Brain microvascular endothelial cell (primary cell): ENCODE data around the gene PMS2.
"Not testable (repeated sequence)": the region's sequence is repeated elsewhere in the genome, so short reads cannot be mapped to it uniquely, and the experiment has no call there.

Experiments used
- DNase-seq: peaks from one replicate; pipeline ENCODE4 v3.0.0-alpha.2; 2020
- H3K27ac ChIP-seq: fragments of 250-450 bp; sonication (Bioruptor Pico); 2 replicates; pipeline ENCODE4 v1.5.1; 2020; ENCODE audit warnings: mild to moderate bottlenecking, moderate library complexity
- H3K27me3 ChIP-seq: fragments of 250-450 bp; sonication (Bioruptor Pico); replicated peaks from 2 replicates; pipeline ENCODE4 v1.5.1; 2020; ENCODE audit warnings: mild to moderate bottlenecking
- H3K36me3 ChIP-seq: fragments of 250-450 bp; sonication (Bioruptor Pico); replicated peaks from 2 replicates; pipeline ENCODE4 v1.5.1; 2020; ENCODE audit warnings: mild to moderate bottlenecking
- H3K4me3 ChIP-seq: 2 replicates; pipeline ENCODE4 v1.5.1; 2011; ENCODE audit warnings: low read depth, mild to moderate bottlenecking, control low read depth, low read length, moderate library complexity
- in situ Hi-C: cut with HindIII; loops from 2 replicates; pipeline ENCODE4 v1.10.0; 2017; ENCODE audit warnings: low sequenced_read_pairs, low pct_ligation_motif_present
- TF ChIP-seq, protein P1 (sequence below): IDR thresholded peaks from 2 replicates; pipeline ENCODE4 v1.5.1; 2011; ENCODE audit warnings: low read depth, mild to moderate bottlenecking, moderate library complexity, low read length, control low read depth, inconsistent platforms; ENCODE audit errors: missing control alignments

PMS2 gene, protein sequence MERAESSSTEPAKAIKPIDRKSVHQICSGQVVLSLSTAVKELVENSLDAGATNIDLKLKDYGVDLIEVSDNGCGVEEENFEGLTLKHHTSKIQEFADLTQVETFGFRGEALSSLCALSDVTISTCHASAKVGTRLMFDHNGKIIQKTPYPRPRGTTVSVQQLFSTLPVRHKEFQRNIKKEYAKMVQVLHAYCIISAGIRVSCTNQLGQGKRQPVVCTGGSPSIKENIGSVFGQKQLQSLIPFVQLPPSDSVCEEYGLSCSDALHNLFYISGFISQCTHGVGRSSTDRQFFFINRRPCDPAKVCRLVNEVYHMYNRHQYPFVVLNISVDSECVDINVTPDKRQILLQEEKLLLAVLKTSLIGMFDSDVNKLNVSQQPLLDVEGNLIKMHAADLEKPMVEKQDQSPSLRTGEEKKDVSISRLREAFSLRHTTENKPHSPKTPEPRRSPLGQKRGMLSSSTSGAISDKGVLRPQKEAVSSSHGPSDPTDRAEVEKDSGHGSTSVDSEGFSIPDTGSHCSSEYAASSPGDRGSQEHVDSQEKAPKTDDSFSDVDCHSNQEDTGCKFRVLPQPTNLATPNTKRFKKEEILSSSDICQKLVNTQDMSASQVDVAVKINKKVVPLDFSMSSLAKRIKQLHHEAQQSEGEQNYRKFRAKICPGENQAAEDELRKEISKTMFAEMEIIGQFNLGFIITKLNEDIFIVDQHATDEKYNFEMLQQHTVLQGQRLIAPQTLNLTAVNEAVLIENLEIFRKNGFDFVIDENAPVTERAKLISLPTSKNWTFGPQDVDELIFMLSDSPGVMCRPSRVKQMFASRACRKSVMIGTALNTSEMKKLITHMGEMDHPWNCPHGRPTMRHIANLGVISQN

DNA sequence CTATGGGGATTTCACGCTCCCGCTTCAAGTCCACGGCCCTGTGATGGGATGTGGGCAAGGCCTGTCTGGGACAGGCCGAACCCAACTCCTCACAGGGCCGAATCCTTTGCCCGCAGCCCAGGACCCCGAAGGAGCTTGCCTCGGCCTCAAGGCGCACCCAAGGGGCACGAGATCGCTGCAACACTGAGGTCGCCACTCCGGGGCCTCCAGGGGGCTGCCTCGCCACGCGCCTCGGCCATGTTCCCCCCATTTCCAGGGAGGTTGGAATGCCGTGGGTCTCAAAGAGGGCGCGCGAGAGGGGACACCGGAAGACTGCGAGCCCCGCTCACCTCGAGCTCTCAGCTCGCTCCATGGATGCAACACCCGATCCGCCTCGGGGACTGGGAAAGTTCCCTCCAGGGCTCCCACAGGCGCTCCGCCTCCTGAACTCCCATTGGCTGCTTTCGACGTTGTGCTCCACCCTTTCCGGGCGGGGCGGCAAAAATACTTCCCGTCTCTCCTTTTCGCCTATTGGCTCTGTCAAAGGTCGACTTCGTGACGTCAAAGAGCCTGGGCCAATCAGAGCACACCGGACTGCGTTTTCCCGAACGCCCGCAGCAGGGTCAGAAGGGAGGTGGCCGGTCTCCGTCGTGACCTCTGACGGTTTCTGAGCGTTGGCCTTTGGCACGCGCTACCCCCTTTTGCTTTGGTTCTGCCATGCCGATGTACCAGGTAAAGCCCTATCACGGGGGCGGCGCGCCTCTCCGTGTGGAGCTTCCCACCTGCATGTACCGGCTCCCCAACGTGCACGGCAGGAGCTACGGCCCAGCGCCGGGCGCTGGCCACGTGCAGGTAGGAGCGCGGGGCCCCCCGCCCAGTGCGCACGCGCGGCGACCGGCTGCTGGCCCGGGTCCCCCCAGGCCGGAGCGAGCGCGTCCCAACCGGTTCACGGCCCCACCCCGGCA, at the start of gene PMS2, which contains the start of gene AIMP2:
Gene PMS2 (minus strand): TSS at position 382 of the 944 bp plus-strand sequence. CDS start 30 bp downstream, at position 352.
Gene AIMP2 (plus strand): TSS at position 605 of the 944 bp plus-strand sequence. CDS start 92 bp downstream, at position 697.
- H3K27me3 ChIP-seq = no peaks in the 10 kb centered on the region
- DNase-seq = peak; percentile 98
- in situ Hi-C loops = no loop called here
- peak within 1 kb of the TSS; percentile 88 for H3K4me3 ChIP-seq
- peak within 1 kb of the TSS; percentile 86 for H3K27ac ChIP-seq
- TF ChIP-seq, protein P1, sequence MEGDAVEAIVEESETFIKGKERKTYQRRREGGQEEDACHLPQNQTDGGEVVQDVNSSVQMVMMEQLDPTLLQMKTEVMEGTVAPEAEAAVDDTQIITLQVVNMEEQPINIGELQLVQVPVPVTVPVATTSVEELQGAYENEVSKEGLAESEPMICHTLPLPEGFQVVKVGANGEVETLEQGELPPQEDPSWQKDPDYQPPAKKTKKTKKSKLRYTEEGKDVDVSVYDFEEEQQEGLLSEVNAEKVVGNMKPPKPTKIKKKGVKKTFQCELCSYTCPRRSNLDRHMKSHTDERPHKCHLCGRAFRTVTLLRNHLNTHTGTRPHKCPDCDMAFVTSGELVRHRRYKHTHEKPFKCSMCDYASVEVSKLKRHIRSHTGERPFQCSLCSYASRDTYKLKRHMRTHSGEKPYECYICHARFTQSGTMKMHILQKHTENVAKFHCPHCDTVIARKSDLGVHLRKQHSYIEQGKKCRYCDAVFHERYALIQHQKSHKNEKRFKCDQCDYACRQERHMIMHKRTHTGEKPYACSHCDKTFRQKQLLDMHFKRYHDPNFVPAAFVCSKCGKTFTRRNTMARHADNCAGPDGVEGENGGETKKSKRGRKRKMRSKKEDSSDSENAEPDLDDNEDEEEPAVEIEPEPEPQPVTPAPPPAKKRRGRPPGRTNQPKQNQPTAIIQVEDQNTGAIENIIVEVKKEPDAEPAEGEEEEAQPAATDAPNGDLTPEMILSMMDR = peak; percentile 23
- H3K36me3 ChIP-seq = peaks cover 3% of the 10 kb centered on the region

GRCh38 chr7:6057316-6058129, 48.7 kb upstream of the PMS2 start:
- Histone ChIP-seq H3K36me3 (peaks cover 9% of the 10 kb centered on the region), H3K27me3 (no peaks in the 10 kb centered on the region), H3K4me3 (peak overlapping the region; percentile 85), H3K27ac (no peak overlapping the region)
- no peak for DNase-seq
- TF ChIP-seq, protein P1 = no peak
- in situ Hi-C loops = no loop called here

- Histone ChIP-seq H3K27me3 (no peaks in the 10 kb centered on the region), H3K4me3 (no peak overlapping the region), H3K36me3 (peaks cover 9% of the 10 kb centered on the region), H3K27ac (no peak overlapping the region)
- DNase-seq = no peak
- in situ Hi-C loops = no loop called here
- TF ChIP-seq, protein P1 = no peak
Measured at GRCh38 chr7:6056616-6057015, 47.8 kb upstream of the PMS2 start.

DNA sequence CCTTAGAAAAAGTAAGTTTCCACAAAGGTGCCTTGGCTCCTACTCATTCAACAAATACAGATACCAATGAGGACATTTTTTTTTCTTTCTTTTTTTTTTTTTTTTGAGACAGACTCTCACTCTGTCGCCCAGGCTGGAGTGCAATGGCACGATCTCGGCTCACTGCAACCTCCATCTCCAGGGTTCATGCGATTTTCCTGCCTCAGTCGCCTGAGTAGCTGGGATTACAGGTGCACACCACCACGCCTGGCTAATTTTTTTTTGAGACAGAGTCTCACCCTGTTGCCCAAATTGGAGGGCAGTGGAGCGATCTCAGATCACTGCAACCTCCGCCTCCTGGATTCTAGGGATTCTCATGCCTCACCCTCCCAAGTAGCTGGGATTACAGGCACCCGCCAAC, 42.3 kb upstream of the PMS2 start:
- H3K4me3 ChIP-seq, H3K27ac ChIP-seq, H3K27me3 ChIP-seq, in situ Hi-C loops, DNase-seq: not testable (repeated sequence)
- peaks cover 38% of the 10 kb centered on the region for H3K36me3 ChIP-seq

DNA sequence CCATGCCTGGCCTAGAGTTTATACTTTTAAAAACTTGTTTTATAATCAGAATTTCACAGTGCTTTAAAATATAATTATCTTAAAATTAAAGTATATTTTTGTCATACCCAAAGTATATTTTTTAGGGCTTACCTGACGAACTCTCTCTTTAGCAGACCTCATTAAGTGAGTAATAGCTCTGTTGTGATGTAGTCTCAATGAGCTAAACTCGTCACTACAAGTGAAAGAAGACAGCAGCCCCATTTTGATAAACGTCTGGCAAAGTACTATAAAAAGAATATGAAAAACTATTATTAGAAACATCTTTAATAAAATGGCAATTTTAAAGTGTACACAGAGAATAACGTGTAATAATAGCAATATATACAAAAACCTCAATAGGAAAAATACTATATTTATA, 40.9 kb upstream of the PMS2 start:
- Histone ChIP-seq H3K36me3 (peaks cover 45% of the 10 kb centered on the region), H3K27me3 (no peaks in the 10 kb centered on the region), H3K4me3 (no peak overlapping the region), H3K27ac (no peak overlapping the region)
- in situ Hi-C loops = loop anchor here (25.0 kb wide), 1 partner anchor 88 kb away; no protein-coding TSS in a partner anchor
- DNase-seq = no peak
- TF ChIP-seq, protein P1 = no peak
